GM12878 (cell line): ENCODE results near the gene SLIT1.

Source experiments
- POLR2A ChIP-seq: IDR thresholded peaks from 2 replicates; pipeline ENCODE4 v1.6.1; 2011; ENCODE audit warnings: low read depth, mild to moderate bottlenecking, low read length
- TF ChIP-seq, protein P1 (sequence below), 3 experiments: IDR thresholded peaks in 2 of 3; conservative IDR thresholded peaks in 1 of 3; 2 replicates each; pipeline ENCODE4 v1.5.1; 2011; ENCODE audit warnings: low read depth in 3 of 3, low read length in 3 of 3, mild to moderate bottlenecking in 3 of 3, control low read depth in 2 of 3, moderate library complexity in 2 of 3, inconsistent platforms in 1 of 3, mixed read lengths in 1 of 3; ENCODE audit not compliant: control insufficient read depth in 2 of 3, insufficient read depth in 1 of 3; ENCODE audit errors: extremely low read depth in 1 of 3
- TF ChIP-seq, protein P2 (sequence below): fragments of 450-650 bp; IDR thresholded peaks from 2 replicates; pipeline ENCODE4 v1.6.1; 2017; ENCODE audit warnings: borderline replicate concordance

DNA sequence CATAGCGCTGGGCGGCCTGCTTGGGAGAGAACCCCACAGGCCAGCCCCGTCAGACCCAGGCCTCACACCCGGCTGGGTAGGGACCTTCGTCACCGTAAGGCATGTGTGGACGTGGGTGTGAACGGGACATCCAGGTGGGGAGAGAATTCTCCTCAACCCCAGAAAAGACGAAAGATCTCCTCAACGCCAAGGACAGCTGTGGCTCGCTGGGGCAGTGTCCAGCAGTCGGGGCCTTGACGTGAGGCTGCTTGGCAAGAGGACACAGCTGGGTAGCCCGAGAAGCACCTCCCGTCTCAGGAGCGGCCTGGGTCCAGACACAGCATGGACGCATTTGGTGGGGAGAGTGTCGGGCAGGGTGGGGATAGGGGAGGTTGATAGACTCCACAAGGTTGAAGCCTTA, 1.2 kb upstream of the SLIT1 start:
- TF ChIP-seq, protein P1, sequence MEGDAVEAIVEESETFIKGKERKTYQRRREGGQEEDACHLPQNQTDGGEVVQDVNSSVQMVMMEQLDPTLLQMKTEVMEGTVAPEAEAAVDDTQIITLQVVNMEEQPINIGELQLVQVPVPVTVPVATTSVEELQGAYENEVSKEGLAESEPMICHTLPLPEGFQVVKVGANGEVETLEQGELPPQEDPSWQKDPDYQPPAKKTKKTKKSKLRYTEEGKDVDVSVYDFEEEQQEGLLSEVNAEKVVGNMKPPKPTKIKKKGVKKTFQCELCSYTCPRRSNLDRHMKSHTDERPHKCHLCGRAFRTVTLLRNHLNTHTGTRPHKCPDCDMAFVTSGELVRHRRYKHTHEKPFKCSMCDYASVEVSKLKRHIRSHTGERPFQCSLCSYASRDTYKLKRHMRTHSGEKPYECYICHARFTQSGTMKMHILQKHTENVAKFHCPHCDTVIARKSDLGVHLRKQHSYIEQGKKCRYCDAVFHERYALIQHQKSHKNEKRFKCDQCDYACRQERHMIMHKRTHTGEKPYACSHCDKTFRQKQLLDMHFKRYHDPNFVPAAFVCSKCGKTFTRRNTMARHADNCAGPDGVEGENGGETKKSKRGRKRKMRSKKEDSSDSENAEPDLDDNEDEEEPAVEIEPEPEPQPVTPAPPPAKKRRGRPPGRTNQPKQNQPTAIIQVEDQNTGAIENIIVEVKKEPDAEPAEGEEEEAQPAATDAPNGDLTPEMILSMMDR (IDR thresholded peaks at IDR 0.05 in 2 of 3, conservative IDR thresholded peaks at IDR 0.05 in 1 of 3; ENCODE audit: control insufficient read depth in 2 of 3, extremely low read depth in 1 of 3, insufficient read depth in 1 of 3, low read depth in 3 of 3, low read length in 3 of 3), result no peak
- TF ChIP-seq POLR2A, result no peak
- TF ChIP-seq, protein P2, sequence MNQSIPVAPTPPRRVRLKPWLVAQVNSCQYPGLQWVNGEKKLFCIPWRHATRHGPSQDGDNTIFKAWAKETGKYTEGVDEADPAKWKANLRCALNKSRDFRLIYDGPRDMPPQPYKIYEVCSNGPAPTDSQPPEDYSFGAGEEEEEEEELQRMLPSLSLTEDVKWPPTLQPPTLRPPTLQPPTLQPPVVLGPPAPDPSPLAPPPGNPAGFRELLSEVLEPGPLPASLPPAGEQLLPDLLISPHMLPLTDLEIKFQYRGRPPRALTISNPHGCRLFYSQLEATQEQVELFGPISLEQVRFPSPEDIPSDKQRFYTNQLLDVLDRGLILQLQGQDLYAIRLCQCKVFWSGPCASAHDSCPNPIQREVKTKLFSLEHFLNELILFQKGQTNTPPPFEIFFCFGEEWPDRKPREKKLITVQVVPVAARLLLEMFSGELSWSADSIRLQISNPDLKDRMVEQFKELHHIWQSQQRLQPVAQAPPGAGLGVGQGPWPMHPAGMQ, result no peak
